ENCODE results near the gene FUS. TPM values are rescaled to one million over a fixed set of nuclear protein-coding genes. Genes with fewer than 3 reads are reported as not detected.

FUS gene
- total and polyA plus RNA-seq, 2 of the 8 experiments (the other 6 are each of a cell fraction or from before 2014, with no cell fraction given): 484 to 685 TPM

GRCh38 chr16:31238041-31238440 lies 58.1 kb downstream of the FUS start (continued):
- TF ChIP-seq CHD7 (IDR thresholded peaks at IDR 0.05; ENCODE audit: insufficient replicate concordance, low read length): no peak
- no peak for TF ChIP-seq EZH2 (IDR thresholded peaks at IDR 0.05; ENCODE audit: low read depth, low read length, severe bottlenecking)
- TF ChIP-seq CBX5 (IDR thresholded peaks at IDR 0.05; ENCODE audit: low read depth, low read length): no peak
- no peak for TF ChIP-seq SAP30 (IDR thresholded peaks at IDR 0.05; ENCODE audit: insufficient read depth, insufficient replicate concordance, low read length)
- TF ChIP-seq TAF7 (optimal IDR thresholded peaks at IDR 0.05; ENCODE audit: borderline replicate concordance, low read depth, low read length): no peak
- no peak for TF ChIP-seq POU5F1 (IDR thresholded peaks at IDR 0.05; ENCODE audit: low read depth, low read length)
- TF ChIP-seq CHD1 (IDR thresholded peaks at IDR 0.05; ENCODE audit: low read depth, low read length): no peak
- TF ChIP-seq TCF12 (IDR thresholded peaks at IDR 0.05; ENCODE audit: low read depth, low read length): no peak
